ENCODE measurements around the gene BLOC1S5.
"Not testable (repeated sequence)": the region's sequence is repeated elsewhere in the genome, so short reads cannot be mapped to it uniquely, and the experiment has no call there.

The BLOC1S5 gene

DNA sequence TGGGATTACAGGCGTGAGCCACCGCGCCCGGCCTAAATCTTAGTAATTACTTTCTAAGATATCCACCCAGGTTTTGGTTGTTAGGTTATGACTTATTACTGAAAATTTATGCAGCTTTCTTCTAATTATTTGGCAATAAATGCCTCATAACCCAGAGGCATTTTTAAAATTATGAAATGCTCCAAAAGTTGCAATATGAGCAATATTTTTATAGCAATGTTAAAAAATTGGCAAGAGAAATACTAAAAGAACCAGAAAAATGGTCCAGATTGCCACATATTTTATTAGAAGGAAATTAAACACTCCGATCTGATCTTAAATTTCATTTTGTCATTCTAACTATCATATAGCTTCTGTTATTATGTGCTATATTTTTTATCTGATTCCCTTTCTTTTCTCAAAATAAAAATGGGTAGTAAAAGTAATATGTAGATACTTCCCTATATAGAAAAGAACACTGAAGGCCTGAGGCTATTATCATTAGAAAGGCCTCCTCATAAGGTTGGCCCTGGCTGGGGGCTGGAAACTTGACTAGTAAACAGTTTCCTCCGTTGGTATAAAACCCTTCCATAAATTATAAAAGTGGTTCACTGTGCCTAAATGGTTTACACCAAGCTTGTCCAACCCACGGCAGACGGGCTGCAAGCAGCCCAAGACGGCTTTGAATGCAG is 22.1 kb downstream of the BLOC1S5 start:
- no peak for DNase-seq

DNA sequence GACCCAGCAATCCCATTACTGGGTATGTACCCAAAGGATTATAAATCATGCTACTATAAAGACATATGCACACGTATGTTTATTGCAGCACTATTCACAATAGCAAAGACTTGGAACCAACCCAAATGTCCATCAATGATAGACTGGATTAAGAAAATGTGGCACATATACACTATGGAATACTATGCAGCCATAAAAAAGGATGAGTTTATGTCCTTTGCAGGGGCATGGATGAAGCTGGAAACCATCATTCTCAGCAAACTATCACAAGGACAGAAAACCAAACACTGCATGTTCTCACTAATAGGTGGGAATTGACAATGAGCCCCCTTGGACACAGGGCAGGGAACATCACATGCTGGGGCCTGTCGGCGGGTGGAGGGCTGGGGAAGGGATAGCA is 30.1 kb downstream of the BLOC1S5 start:
- DNase-seq: not testable (repeated sequence)

DNA sequence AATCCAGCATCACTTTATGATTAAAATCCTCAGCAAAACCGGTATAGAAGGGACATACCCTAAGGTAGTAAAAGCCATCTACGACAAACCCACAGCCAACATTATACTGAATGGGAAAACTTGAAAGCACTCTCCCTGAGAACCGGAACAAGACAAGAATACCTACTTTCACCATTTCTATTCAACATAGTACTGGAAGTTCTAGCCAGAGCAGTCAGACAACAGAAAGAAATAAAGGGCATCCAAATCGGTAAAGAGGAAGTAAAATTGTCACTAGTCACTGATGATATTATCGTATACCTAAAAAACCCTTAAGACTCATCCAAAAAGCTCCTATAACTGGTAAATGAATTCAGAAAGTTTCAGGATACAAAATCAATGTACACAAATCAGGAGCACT is 33.3 kb downstream of the BLOC1S5 start:
- DNase-seq: no peak

DNA sequence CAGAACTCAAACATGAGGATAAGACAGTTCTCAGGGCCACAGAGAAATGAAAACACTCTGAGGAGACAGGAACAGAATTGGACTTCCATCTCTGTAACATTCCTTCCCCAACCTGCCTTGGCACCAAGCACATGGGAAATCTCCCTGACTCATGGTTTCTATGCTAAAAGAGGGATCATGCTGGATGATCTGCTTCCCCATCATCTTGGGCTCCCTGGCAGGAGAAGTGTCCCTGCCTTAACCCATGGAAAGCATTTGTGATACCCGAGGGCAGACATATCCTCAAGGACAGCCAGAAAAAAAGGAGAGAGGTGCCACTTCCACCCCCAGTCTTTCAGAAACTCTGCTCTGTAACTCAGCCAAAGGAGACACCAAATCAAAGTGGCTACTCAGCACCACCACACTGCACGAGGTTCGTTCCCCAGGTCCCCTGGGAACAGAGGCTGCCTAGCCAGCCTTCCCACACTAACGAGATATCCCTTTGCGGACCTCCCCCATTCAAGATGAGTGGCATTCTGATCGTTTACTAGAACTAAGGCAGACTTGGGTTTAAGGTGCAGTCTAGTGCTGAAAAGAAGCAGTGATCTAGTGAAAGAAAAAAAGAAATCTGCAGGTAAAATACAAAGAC is 34.8 kb downstream of the BLOC1S5 start:
- DNase-seq: no peak

DNA sequence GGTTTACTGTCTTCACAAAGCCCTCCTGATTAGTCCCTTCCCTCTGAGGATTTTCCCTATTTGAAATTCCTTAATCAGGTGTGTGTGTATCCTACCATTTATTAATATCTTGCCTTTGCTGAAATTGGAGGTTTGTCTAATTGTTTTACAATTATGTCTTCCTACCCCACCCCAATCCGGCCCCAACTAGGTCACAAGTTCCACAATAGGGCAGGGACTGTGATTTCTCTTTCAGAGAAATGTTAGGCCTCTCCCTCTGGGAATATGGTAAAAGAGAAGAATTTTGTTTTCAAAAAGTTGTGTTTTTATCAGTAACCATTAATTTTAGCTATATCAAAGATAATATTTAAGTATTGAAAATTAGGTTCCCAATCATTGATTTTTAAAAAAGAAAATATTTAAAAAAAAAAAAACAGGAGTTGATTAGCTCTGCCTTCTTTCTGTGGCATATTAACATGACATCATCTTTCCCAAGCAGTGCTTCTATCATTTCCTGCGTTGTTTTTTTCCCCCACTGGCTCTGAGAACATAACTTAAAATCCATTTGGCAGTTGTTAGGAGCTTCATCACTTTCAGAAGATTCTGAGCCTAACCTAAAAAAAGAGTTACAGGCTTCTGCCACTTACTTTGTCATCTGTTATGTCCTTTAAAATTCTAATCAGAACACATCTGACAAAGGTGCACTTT is 36.1 kb downstream of the BLOC1S5 start:
- no peak for DNase-seq

DNA sequence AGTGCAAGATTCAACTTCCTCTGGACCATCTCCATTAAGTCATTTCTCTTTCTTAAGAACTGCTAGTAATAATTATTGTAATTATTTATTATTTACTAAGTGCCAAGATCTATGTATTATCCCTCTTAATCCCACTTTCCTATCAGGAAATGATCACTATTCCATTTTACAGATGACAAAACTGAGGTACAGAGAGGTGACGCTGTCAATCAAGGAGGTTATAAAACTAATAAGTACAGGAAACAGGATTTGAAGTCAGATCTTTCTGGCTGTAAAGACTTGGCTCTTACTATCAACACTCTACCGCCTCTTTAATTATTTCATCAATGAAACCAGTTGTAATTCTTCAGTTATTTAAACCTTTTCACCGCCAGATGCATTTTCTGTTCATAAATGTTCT is 37.4 kb downstream of the BLOC1S5 start:
- no peak for DNase-seq

DNA sequence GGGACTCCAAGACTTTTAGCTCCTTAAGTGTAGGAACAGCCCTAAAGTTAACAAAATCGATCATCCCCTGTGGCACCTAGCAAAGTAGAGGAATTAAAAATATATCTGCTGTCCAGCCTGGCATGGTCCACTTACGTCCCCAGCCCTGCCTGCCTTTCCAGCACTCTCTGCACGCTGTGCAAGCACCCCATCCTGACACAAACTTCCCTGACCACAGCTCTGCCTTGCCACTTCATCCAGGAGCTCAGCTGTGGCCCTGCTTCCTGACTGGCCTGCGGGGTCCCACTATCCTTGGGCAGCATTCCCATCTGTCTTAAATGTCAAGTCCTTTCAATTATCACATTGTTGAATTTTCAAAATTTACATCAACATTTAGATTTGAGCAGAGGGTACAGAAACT is 39.0 kb downstream of the BLOC1S5 start:
- DNase-seq: no peak

DNA sequence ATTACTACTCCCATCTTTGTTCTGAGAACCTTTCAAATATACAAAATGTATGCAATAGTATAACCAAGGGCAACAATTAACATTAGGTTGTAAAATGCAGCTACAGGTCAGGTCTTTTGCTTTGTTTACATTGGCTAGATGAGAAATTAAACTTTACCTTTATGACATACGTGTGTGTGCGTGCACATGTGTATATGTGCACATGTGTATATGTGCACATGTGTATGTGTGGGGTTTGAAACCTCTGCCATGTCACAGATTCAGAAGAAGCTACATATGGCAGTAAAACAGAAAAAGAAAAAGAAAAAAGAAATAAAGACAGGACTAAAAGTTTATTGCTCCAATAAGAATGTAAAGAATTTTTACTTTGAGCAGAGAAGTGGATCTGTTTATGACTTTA is 40.6 kb downstream of the BLOC1S5 start:
- no peak for DNase-seq

DNA sequence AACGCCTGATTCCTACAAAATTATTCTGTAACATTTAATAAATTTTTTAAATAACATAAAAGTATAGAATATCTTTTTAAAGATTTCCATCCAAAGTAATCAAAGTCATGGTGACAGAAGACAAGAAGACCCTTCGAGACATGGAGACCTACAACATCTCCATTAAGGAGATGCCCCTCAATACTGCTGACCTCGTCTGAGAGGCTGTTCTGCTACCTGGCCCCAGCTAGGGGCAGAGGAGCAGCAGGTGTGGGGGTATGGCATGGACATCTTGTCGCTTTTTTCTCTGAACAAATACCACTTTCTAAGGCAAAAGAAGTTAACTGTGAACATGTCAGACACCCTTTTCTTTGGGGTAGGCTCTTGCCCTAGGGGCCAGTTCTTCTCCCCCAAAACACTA is 44.1 kb downstream of the BLOC1S5 start:
- no peak for DNase-seq

DNA sequence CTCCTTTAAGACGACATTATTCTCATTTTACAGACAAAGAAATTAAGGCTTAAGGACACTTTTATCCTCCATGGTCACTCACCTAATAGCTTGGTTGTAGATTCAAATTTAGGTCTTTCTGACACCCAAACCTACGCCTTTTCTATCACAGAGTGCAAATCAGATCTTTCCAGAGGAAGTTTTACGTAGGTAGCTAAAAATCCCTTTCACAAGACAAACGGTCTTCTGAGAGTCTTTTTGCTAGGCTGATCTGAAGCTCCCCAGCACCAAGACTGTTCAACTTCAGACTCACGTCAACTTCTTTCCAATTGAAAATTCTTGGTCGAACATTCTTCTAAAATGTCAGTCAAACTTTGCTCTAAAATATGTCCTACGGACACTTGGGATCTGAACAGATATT is 46.5 kb downstream of the BLOC1S5 start:
- DNase-seq: no peak

DNA sequence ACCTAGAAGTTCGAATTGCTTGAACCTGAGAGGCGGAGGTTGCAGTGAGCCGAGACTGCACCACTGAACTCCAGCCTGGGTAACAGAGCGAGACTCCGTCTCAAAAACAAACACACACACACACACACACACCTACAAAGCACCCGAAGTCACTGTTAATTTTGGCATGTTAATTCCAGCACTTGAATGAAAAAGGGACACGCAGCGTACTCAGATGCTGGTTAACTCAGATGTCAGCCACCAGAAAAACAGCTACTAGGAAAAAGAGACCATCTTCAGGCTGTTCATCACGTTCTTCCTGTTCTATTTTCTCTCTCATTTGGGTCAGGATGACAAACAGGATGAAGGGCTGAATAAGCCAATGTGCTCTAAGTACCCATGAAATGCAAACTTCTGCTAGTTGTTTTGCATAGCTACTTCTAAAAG is 46.9 kb downstream of the BLOC1S5 start:
- no peak for DNase-seq

DNA sequence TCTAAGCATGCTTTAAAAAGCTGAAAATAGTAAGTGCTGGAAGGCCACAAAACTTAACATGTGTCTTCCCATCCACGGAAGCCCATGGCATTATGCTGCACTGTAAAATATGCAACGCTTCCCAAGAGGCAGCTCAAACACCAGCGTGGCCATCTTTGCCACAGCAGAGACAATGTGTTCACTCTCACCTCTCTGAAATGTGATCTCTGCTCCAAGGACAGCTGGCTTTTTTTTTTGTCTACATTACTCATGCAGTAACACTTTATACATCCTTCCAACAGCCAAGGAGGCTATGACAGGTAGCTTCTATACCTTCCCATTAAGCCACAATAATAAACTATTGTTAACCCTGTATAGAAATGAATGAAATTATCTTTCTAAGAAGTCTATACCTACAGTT is 49.2 kb downstream of the BLOC1S5 start:
- DNase-seq: no peak

DNA sequence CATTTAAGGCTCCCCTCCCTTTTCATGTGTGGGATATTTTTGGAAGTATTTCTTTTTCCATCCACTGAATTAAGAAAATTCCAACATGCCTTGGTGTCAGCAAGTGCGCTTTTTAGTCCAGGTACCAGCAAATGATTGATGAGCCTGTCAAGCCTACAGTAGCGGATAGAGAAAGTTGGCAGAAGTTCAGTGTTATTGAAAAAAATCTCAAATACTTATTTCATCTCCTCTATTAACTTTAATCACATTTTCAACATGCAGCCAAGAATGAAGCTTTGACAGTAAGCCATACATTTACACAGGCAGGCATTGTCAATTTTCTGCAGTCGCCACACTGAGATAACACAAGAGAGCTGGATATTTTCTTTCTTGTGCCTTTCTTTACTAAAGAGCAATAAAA is 50.4 kb downstream of the BLOC1S5 start:
- no peak for DNase-seq

DNA sequence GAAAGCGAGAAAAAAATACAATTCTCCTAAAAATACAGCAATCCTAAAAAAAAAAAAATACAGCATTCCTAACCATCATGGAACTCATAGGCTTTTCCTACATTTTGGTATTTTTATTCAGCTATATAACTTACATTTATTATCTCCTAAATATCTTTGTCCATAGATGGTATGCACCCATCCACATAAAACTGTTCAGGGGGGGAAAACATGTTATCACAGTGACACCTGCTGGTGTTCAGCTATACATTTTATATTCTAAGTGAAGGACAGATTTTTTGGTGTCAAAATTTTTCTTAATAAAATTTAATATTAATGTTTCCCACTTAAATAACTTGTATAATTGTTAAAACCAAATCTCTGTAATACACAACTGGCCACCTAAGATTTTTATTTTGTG is 58.0 kb downstream of the BLOC1S5 start:
- DNase-seq: peak; percentile 7

DNA sequence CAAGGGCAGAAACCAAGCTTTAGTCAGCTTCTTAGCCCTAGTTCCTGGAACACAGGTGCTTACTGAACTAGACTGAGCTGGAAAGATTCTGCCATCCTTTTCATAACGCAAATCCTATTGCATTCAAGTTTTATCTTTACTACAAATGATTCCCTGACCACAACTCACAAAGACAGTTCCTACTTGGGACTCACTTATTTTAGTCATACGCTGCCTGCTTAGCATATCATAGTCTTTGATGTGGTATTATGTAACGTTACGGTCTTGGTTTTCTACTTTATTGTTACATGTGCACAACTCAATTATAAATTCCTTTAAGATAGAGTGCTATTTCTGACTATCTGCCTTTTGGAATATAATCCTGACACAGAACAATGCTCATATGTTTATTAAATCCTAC is 59.1 kb downstream of the BLOC1S5 start:
- no peak for DNase-seq

DNA sequence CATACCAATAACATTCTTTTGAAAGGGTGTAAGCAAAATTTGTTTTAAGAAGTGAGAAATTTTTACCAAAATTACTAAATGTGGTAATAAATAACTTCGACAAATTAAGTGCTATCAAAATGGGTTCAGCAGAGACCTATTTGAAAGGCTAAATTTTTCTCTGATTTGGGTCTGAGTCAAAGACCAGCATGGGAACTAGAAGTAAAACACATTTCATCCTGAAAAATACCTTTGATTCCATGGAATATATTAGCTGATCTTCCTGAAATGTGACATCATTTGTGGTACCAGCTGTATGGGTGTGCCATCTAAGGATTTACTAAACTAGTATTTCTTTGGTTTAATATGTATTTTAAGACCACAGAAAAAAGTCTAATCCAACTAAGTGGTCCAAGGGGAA is 63.6 kb downstream of the BLOC1S5 start:
- no peak for DNase-seq

DNA sequence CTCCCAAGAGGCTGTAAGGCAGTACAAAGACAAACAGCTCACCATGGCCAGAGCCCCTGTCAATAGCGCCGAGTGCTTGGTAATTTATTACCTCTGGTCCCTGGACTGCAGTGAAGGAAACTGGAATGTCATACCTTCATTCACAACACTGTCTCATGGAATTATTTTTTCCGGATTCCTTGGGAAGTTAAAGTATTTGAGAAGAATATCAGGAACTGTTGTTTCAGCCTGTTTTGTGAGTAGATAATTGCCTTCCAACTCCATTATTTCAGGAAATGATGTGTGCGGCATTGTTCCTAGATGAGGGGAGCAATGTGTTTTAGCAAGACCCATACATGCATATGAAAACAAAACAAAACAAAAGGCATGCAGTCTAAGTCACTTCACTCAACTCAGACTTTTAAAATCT is 64.0 kb downstream of the BLOC1S5 start:
- no peak for DNase-seq

DNA sequence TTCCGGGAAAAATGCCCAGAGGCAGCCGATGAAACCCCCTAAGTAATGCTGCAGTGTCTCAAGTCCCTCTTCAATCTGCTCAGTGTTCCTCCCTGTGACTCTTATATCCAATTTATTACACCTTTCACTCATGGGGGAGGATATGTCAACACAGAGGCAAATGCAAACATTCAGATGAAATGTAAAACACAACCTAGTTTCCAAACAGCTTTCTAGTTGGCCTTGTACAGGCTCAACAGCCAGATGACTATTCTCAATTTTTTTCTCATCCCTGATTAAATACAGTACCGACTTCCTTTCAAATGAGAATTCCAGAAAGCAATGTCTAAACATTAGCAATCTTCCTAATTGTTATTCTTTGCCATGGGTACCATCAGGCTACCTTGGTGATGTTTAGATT is 65.0 kb downstream of the BLOC1S5 start:
- DNase-seq: no peak

DNA sequence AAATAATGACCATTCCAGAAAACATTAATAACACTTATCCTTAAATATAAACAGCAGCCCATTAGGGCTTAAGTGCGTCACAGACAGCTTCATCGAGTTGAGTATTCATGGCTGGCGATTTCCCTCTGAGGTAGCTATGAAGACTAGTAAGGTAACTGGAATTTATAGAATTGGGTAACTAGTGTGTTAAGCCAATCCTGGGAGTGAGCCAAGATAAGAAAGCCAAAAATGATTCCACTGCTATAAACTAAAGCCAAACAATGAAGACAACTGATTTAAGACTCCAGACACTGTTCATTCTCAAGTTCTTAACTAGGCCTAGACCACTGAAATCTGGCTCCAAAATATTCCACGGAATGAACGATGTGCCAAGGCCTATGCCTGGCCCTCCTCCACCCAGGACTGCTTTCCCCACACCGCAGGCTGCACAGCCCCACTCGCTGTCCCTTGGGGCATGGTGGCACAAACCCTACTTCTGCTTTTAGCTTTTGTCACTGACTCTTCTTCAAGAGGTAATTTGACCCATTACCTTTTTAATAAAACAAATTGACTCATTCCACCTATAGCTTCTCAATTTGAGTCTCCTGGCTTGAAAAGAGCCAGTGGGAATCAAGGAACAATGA is 66.0 kb downstream of the BLOC1S5 start:
- DNase-seq: no peak

DNA sequence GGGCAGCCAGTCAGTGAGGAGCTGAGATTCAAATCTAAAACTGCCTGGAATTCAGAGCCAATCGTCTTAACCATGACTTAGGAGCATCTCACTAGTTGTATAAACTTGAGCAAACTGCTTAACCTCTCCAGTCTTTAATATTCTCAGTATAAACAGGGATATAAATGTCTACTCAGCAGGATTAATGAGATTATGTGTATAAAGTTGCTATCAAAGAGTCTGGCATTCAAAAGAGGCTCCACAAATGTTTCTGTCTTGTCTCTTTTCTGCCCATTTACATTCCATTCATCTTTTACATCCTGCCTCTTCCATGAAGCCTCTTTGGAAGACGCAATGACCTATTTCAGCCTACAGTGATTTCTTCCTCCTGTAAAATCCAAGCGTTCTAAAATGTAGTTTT is 66.9 kb downstream of the BLOC1S5 start:
- no peak for DNase-seq

DNA sequence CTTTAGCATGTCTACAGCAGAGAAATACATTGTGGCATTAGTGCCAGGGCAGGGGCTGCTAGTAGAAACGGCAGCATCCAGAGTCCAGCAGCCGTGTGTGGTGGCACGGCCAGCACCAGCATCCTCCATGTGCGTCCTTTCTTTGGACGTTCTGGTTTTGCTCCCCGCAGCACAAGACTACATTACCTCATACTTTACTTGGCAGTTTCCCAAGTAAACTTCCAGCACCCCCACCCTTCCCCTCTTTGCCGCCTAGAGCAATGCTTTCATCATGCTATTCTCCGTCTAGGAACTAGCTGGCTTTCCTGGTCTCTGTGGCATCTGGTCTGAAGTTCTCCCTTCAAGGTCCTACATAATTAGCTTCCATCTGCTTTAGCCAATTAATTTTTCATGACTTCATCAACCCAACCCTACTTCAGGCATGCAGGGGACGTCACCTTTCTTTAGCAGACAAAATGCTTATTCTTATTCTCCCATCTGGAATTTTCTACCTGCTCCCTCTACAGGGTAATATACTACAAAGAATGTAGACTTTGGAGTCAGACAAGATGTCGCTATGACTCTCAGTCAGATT is 67.6 kb downstream of the BLOC1S5 start:
- DNase-seq: no peak

DNA sequence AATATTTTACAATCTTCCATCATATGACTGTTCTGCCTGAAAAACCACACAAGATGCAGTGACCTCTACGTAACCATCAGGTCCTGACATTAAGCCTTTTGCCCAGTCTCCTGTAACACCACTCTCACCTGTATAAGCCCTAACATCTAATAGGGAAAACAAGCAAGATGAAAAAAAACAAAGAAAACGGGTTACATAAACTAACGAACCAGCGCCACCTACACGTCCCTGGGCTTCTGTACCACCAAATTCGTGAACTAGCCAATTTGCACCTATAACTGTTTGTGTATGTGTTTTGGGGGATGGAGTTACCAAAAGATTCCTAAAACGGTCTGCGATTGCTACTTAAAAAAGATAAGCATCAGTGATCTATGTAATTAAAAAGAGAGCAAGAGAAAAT is 70.2 kb downstream of the BLOC1S5 start:
- DNase-seq: no peak

DNA sequence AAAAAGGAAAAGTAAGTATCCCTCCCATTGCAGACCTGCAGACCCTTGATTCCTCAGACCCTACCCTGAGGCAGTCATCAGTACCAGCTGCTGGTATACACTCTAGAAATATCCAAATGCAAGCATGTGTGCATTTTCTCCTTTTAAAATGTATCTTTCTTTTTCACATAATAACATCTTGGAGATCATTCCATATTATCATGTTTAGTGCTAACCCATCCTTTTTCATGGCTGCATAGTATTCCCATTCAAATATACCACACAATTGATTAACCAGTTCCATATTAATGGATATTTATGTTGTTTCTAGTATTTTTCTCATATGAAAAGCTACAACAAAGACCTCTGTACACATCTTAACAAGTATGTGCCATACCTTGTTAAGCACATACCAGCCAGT is 70.8 kb downstream of the BLOC1S5 start:
- DNase-seq: no peak
